Stimulated activated CD8-positive, alpha-beta memory T cell treated with anti-CD3 and anti-CD28 coated beads, Interleukin-12 subunit alpha, Interleukin-12 subunit beta, amount 100 ng/mL, for 1 hour (primary cell): ENCODE results near the gene BLOC1S4.

Source experiments
- DNase-seq: peaks from one replicate; pipeline ENCODE4 v3.0.0-alpha.2; 2020; ENCODE audit warnings: low read depth

The BLOC1S4 gene

DNA sequence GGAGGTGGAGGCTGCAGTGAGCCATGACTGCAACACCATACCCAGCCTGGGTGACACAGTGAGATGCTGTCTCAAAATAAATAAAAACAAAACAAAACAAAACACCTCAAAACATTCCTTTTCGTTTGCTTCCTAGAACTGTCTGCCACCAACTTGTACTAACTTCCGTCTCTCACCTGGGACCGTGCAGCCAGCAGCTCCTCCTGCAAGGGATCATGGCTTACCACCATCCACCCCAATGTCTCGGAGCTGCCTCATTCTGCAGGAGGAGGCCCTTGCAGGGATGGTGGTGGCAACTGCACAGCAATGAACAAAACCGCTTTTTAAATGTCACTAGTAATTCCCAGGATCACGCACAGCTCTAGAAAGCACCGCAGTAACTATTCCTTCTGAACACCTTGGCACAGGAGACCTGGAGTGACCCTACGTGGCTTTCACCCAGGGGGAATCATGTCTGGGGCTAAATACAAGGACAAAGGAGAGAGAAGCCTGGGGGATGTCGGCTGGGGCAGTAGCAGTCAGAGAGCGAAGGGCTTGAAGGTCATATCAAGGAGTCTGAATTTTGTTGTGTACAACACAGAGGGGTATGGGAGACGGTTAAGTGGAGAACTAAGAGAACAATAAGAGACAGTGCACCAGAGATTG is 49.1 kb downstream of the BLOC1S4 start:
- DNase-seq: no peak

- DNase-seq: no peak
Observed at GRCh38 chr4:6765703-6766102, 49.7 kb downstream of the BLOC1S4 start.
